RKO (cell line): ENCODE results near the gene TFPI2.

ENCODE experiments used
- DNase-seq: peaks from one replicate; pipeline ENCODE4 v3.0.0-alpha.2; 2016; ENCODE audit warnings: low spot score

The TFPI2 gene

GRCh38 chr7:93855797-93856196 is 34.8 kb downstream of the TFPI2 start:
- no peak for DNase-seq

- no peak for DNase-seq
These were observed 36.1 kb downstream of the TFPI2 start for GRCh38 chr7:93854480-93854879.

- DNase-seq, result no peak
These were observed 39.0 kb downstream of the TFPI2 start for GRCh38 chr7:93851536-93851935.

GRCh38 chr7:93843260-93843659 is 47.3 kb downstream of the TFPI2 start:
- DNase-seq, result no peak

GRCh38 chr7:93838966-93839365 is 51.6 kb downstream of the TFPI2 start:
- no peak for DNase-seq

GRCh38 chr7:93837245-93837644 is 53.3 kb downstream of the TFPI2 start:
- no peak for DNase-seq

- DNase-seq, result no peak
These were observed 54.4 kb downstream of the TFPI2 start for GRCh38 chr7:93836116-93836515.

- no peak for DNase-seq
These were observed 54.9 kb downstream of the TFPI2 start for GRCh38 chr7:93835702-93836101.
